ENCODE data around the gene CHMP6.

DNA sequence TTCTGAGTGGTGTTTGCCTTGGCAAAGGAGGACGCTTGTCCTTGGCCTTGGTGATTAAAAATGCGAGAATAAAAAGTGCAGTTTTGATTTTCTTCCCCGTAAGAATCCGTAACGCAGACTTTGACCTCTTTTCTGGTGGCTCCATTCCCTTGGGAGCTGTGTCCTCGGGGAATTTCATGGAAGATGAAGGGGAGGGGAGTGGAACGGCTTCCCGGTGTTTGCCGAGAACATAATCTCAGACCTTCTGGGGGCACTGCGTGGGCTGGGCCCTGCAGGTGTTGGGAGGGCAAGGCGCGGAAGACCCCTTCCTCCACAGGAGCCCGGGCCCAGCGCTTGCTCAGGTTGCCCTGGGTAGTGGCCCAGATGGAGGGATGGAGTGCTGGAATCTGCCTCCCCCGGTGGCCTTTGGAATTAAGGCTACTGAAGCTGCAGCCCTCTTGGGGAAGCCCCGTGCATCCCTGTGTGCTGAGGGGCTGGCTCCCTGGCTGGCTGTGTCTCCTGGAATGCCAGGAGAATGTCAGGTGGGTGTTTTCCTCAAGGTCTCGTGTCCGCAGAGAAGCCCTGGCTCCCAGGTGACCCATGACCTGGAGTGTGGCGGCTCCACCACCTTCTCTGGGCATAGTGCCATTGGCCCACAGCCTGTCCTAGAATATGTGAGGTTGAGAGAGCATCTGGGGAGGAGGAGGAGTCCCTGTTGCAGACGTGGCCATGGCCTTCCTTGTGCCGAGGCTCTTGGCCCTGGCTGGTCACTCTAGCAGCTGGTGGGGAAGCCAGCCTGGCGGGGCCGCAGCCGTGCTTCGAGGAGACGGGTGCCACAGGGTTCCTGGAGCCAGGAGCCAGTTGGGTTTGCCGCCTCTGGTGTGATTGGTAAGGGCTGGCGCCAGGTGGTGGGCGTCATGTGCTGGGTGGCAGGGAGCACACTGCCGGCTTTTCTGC is 46.4 kb downstream of the CHMP6 start:
- TF ChIP-seq CTCF (IDR thresholded peaks at IDR 0.05; ENCODE audit: low read depth, low read length, missing input control): no peak
- TF ChIP-seq TAF1 (conservative IDR thresholded peaks at IDR 0.05): no peak
- TF ChIP-seq SP1 (IDR thresholded peaks at IDR 0.05): no peak

Data from liver (tissue), 3 donors.